Measurements from ENCODE around the gene HDAC9. TPM values are rescaled to one million over a fixed set of nuclear protein-coding genes. Genes with fewer than 3 reads are reported as not detected.

HDAC9 gene
- total and polyA plus RNA-seq, 11 donors, result 4.8 to 62.9 (median 30.6) TPM

GRCh38 chr7:19011212-19011611 lies 515.7 kb downstream of the HDAC9 start:
- WGBS, 4 donors, result 71 to 76% (median 73%) methylated on average over 7 of the region's 7 CpGs
- Histone ChIP-seq H3K36me3 (no peaks in the 10 kb centered on the region), H3K4me1 (no peaks in the 10 kb centered on the region), H3K27me3 (no peaks in the 10 kb centered on the region), H3K27ac (no peak overlapping the region), H3K4me3 (no peak overlapping the region), H3K9me3 (peaks cover 0 to 6% (median 0%) of the 10 kb centered on the region in 12 donors)
- DNase-seq, result no peak
- intact Hi-C loops (cut with DNase I), result no loop called here
- no peak for ATAC-seq
- TF ChIP-seq POLR2A (IDR thresholded peaks at IDR 0.05), result no peak
- TF ChIP-seq, protein P1, sequence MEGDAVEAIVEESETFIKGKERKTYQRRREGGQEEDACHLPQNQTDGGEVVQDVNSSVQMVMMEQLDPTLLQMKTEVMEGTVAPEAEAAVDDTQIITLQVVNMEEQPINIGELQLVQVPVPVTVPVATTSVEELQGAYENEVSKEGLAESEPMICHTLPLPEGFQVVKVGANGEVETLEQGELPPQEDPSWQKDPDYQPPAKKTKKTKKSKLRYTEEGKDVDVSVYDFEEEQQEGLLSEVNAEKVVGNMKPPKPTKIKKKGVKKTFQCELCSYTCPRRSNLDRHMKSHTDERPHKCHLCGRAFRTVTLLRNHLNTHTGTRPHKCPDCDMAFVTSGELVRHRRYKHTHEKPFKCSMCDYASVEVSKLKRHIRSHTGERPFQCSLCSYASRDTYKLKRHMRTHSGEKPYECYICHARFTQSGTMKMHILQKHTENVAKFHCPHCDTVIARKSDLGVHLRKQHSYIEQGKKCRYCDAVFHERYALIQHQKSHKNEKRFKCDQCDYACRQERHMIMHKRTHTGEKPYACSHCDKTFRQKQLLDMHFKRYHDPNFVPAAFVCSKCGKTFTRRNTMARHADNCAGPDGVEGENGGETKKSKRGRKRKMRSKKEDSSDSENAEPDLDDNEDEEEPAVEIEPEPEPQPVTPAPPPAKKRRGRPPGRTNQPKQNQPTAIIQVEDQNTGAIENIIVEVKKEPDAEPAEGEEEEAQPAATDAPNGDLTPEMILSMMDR (IDR thresholded peaks at IDR 0.05), result no peak

- 92 to 97% (median 94%) methylated on average over 3 of the region's 3 CpGs for WGBS, 4 donors
- Histone ChIP-seq H3K36me3 (no peaks in the 10 kb centered on the region), H3K4me3 (no peak overlapping the region), H3K4me1 (no peaks in the 10 kb centered on the region), H3K27me3 (no peaks in the 10 kb centered on the region), H3K9me3 (peaks cover 0 to 14% (median 6%) of the 10 kb centered on the region in 12 donors), H3K27ac (no peak overlapping the region)
- DNase-seq (no peak), ATAC-seq (no peak)
- intact Hi-C loops (cut with DNase I), result no loop called here
- TF ChIP-seq, protein P1 (IDR thresholded peaks at IDR 0.05), result no peak
- no peak for TF ChIP-seq POLR2A (IDR thresholded peaks at IDR 0.05)
Measured at GRCh38 chr7:19015098-19015497, 519.5 kb downstream of the HDAC9 start.

- WGBS, 4 donors, result 53 to 77% (median 65%) methylated on average over 1 of the region's 1 CpG
- intact Hi-C loops (cut with DNase I), result no loop called here
Measured at GRCh38 chr7:19016140-19016539, 520.6 kb downstream of the HDAC9 start.

GRCh38 chr7:19017374-19017773 lies 521.8 kb downstream of the HDAC9 start:
- Histone ChIP-seq H3K4me3 (no peak overlapping the region), H3K4me1 (no peaks in the 10 kb centered on the region), H3K27me3 (no peaks in the 10 kb centered on the region), H3K9me3 (peaks cover 0 to 14% (median 6%) of the 10 kb centered on the region in 12 donors), H3K36me3 (no peaks in the 10 kb centered on the region), H3K27ac (no peak overlapping the region)
- intact Hi-C loops (cut with DNase I), result no loop called here
- 76 to 82% (median 80%) methylated on average over 1 of the region's 1 CpG for WGBS, 4 donors
- TF ChIP-seq, protein P1 (IDR thresholded peaks at IDR 0.05), result peak in 2 of 12 donors; percentile 41
- TF ChIP-seq POLR2A (IDR thresholded peaks at IDR 0.05), result no peak
- DNase-seq (no peak), ATAC-seq (no peak)

More at GRCh38 chr7:19016140-19016539, 520.6 kb downstream of the HDAC9 start:
- Histone ChIP-seq H3K4me3 (no peak overlapping the region), H3K4me1 (no peaks in the 10 kb centered on the region), H3K27ac (no peak overlapping the region), H3K27me3 (no peaks in the 10 kb centered on the region), H3K36me3 (no peaks in the 10 kb centered on the region), H3K9me3 (peaks cover 0 to 14% (median 6%) of the 10 kb centered on the region in 12 donors)
- no peak for TF ChIP-seq POLR2A (IDR thresholded peaks at IDR 0.05)
- TF ChIP-seq, protein P1 (IDR thresholded peaks at IDR 0.05), result no peak
- no peak for DNase-seq
- no peak for ATAC-seq
